GM23338 (cell line): ENCODE results near the gene PSKH1. TPM values are rescaled to one million over a fixed set of nuclear protein-coding genes. Genes with fewer than 3 reads are reported as not detected.

Experiments used
- EZH2 ChIP-seq: fragments of 200-600 bp; sonication (generic); IDR thresholded peaks from one replicate; pipeline ENCODE4 v1.8.0; 2017; ENCODE audit warnings: antibody characterized with exemption, mild to moderate bottlenecking, low read depth; ENCODE audit not compliant: unreplicated experiment
- EZH2phosphoT487 ChIP-seq: fragments of 200-600 bp; sonication (generic); IDR thresholded peaks from one replicate; pipeline ENCODE4 v1.8.1; 2018; ENCODE audit warnings: antibody characterized with exemption; ENCODE audit not compliant: unreplicated experiment
- POLR2AphosphoS5 ChIP-seq: IDR thresholded peaks from 2 replicates; pipeline ENCODE4 v1.6.1; 2016; ENCODE audit warnings: antibody characterized with exemption, low read depth
- STAT1 ChIP-seq: IDR thresholded peaks from one replicate; pipeline ENCODE4 v1.6.1; 2016; ENCODE audit warnings: antibody characterized with exemption; ENCODE audit not compliant: unreplicated experiment
- ZNF114 ChIP-seq: fragments of 250-450 bp; sonication (Bioruptor Pico); IDR thresholded peaks from 2 replicates; pipeline ENCODE4 v1.5.0; 2020; ENCODE audit warnings: mild to moderate bottlenecking, moderate library complexity
- polyA plus RNA-seq: library from polyadenylated mRNA; unstranded; fragments of >200 nt; fragmentation: Nextera tagmentation; extraction: Ambion mirVana; gene quantifications from 2 replicates; pipeline ENCODE4 v1.2.1, GENCODE V29; 2016
- total RNA-seq: library from RNA; depleted of rRNA; stranded (reverse); fragments of >200 nt; shearing (Covaris generic); gene quantifications from 2 replicates; pipeline ENCODE4 v1.2.3, GENCODE V29; 2014
- TF ChIP-seq, protein P1 (sequence below): fragments of 250-450 bp; sonication (Bioruptor Pico); IDR thresholded peaks from 2 replicates; pipeline ENCODE4 v1.5.0; 2020; ENCODE audit warnings: mild to moderate bottlenecking, moderate library complexity
- TF ChIP-seq, protein P2 (sequence below), 2 experiments: fragments of 200-600 bp in 1 of 2; sonication (generic) in 1 of 2; conservative IDR thresholded peaks; 2 replicates each; pipeline versions ENCODE4 v1.5.1 to v1.6.1; 2016 to 2017; ENCODE audit warnings: antibody characterized with exemption in 2 of 2, low read depth in 2 of 2, mild to moderate bottlenecking in 2 of 2, moderate library complexity in 1 of 2
- TF ChIP-seq, protein P3 (sequence below): IDR thresholded peaks from one replicate; pipeline ENCODE4 v1.6.1; 2018; ENCODE audit warnings: antibody characterized with exemption; ENCODE audit not compliant: unreplicated experiment

The PSKH1 gene
- total and polyA plus RNA-seq, 2 experiments from 2014 or later = 14.3 to 23.9 TPM

DNA sequence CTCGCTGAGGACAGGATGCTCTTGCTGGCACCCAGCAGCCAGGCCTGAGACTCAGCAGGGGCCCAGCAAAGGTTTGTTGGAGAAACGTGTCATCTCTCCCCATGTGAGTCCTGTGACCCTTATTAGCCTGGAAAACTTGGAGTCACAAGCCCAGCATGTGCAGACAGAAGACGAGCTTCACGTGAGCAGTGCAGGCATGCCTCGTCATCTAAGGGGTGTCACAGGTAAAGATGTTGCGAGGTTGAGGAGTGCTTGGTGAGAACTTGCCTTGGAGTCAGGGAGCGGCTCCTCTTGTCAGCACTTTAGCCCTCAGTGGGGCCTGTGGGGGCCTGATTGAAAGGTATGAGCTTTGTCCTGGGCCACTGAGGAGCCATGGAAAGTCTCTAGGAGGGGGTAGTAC is 40.8 kb downstream of the PSKH1 start (continued):
- TF ChIP-seq, protein P1, sequence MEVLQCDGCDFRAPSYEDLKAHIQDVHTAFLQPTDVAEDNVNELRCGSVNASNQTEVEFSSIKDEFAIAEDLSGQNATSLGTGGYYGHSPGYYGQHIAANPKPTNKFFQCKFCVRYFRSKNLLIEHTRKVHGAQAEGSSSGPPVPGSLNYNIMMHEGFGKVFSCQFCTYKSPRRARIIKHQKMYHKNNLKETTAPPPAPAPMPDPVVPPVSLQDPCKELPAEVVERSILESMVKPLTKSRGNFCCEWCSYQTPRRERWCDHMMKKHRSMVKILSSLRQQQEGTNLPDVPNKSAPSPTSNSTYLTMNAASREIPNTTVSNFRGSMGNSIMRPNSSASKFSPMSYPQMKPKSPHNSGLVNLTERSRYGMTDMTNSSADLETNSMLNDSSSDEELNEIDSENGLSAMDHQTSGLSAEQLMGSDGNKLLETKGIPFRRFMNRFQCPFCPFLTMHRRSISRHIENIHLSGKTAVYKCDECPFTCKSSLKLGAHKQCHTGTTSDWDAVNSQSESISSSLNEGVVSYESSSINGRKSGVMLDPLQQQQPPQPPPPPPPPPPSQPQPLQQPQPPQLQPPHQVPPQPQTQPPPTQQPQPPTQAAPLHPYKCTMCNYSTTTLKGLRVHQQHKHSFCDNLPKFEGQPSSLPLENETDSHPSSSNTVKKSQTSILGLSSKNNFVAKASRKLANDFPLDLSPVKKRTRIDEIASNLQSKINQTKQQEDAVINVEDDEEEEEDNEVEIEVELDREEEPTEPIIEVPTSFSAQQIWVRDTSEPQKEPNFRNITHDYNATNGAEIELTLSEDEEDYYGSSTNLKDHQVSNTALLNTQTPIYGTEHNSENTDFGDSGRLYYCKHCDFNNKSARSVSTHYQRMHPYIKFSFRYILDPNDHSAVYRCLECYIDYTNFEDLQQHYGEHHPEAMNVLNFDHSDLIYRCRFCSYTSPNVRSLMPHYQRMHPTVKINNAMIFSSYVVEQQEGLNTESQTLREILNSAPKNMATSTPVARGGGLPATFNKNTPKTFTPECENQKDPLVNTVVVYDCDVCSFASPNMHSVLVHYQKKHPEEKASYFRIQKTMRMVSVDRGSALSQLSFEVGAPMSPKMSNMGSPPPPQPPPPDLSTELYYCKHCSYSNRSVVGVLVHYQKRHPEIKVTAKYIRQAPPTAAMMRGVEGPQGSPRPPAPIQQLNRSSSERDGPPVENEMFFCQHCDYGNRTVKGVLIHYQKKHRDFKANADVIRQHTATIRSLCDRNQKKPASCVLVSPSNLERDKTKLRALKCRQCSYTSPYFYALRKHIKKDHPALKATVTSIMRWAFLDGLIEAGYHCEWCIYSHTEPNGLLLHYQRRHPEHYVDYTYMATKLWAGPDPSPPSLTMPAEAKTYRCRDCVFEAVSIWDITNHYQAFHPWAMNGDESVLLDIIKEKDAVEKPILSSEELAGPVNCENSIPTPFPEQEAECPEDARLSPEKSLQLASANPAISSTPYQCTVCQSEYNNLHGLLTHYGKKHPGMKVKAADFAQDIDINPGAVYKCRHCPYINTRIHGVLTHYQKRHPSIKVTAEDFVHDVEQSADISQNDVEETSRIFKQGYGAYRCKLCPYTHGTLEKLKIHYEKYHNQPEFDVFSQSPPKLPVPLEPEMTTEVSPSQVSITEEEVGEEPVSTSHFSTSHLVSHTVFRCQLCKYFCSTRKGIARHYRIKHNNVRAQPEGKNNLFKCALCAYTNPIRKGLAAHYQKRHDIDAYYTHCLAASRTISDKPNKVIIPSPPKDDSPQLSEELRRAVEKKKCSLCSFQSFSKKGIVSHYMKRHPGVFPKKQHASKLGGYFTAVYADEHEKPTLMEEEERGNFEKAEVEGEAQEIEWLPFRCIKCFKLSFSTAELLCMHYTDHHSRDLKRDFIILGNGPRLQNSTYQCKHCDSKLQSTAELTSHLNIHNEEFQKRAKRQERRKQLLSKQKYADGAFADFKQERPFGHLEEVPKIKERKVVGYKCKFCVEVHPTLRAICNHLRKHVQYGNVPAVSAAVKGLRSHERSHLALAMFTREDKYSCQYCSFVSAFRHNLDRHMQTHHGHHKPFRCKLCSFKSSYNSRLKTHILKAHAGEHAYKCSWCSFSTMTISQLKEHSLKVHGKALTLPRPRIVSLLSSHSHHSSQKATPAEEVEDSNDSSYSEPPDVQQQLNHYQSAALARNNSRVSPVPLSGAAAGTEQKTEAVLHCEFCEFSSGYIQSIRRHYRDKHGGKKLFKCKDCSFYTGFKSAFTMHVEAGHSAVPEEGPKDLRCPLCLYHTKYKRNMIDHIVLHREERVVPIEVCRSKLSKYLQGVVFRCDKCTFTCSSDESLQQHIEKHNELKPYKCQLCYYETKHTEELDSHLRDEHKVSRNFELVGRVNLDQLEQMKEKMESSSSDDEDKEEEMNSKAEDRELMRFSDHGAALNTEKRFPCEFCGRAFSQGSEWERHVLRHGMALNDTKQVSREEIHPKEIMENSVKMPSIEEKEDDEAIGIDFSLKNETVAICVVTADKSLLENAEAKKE (CRISPR knock-in tag) = no peak
- TF ChIP-seq ZNF114 (CRISPR knock-in tag) = no peak
- TF ChIP-seq POLR2AphosphoS5 = no peak
- no peak for TF ChIP-seq EZH2phosphoT487
- no peak for TF ChIP-seq STAT1
- TF ChIP-seq, protein P2, sequence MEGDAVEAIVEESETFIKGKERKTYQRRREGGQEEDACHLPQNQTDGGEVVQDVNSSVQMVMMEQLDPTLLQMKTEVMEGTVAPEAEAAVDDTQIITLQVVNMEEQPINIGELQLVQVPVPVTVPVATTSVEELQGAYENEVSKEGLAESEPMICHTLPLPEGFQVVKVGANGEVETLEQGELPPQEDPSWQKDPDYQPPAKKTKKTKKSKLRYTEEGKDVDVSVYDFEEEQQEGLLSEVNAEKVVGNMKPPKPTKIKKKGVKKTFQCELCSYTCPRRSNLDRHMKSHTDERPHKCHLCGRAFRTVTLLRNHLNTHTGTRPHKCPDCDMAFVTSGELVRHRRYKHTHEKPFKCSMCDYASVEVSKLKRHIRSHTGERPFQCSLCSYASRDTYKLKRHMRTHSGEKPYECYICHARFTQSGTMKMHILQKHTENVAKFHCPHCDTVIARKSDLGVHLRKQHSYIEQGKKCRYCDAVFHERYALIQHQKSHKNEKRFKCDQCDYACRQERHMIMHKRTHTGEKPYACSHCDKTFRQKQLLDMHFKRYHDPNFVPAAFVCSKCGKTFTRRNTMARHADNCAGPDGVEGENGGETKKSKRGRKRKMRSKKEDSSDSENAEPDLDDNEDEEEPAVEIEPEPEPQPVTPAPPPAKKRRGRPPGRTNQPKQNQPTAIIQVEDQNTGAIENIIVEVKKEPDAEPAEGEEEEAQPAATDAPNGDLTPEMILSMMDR (conservative IDR thresholded peaks at IDR 0.05; ENCODE audit: low read depth in 2 of 2) = no peak
- TF ChIP-seq, protein P3, sequence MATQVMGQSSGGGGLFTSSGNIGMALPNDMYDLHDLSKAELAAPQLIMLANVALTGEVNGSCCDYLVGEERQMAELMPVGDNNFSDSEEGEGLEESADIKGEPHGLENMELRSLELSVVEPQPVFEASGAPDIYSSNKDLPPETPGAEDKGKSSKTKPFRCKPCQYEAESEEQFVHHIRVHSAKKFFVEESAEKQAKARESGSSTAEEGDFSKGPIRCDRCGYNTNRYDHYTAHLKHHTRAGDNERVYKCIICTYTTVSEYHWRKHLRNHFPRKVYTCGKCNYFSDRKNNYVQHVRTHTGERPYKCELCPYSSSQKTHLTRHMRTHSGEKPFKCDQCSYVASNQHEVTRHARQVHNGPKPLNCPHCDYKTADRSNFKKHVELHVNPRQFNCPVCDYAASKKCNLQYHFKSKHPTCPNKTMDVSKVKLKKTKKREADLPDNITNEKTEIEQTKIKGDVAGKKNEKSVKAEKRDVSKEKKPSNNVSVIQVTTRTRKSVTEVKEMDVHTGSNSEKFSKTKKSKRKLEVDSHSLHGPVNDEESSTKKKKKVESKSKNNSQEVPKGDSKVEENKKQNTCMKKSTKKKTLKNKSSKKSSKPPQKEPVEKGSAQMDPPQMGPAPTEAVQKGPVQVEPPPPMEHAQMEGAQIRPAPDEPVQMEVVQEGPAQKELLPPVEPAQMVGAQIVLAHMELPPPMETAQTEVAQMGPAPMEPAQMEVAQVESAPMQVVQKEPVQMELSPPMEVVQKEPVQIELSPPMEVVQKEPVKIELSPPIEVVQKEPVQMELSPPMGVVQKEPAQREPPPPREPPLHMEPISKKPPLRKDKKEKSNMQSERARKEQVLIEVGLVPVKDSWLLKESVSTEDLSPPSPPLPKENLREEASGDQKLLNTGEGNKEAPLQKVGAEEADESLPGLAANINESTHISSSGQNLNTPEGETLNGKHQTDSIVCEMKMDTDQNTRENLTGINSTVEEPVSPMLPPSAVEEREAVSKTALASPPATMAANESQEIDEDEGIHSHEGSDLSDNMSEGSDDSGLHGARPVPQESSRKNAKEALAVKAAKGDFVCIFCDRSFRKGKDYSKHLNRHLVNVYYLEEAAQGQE = no peak
- TF ChIP-seq EZH2 = no peak
